NCI-H1436 (cell line): Measurements from ENCODE around the gene TPRG1.
A peak's percentile ranks its signal among the peaks of the same experiment; 100 is the strongest.

Experiments
- DNase-seq: peaks from one replicate; lab custom pipeline; 2025; lab: John Stamatoyannopoulos, UW

Gene TPRG1

GRCh38 chr3:189171707-189172106 lies at the start of gene TPRG1:
TPRG1 (plus strand) TSS chr3:189171971; CDS start chr3:189207385, 35,414 bp downstream.
- no peak for DNase-seq

GRCh38 chr3:189122110-189122509 lies 49.7 kb upstream of the TPRG1 start:
- DNase-seq, result no peak

GRCh38 chr3:189122526-189123205 lies 49.1 kb upstream of the TPRG1 start:
- DNase-seq, result no peak

- DNase-seq, result no peak
Measured at GRCh38 chr3:189123595-189124387, 48.0 kb upstream of the TPRG1 start.

- DNase-seq, result no peak
Measured at GRCh38 chr3:189132231-189132671, 39.5 kb upstream of the TPRG1 start.

- DNase-seq, result no peak
Measured at GRCh38 chr3:189132839-189133238, 38.9 kb upstream of the TPRG1 start.

- no peak for DNase-seq
Measured at GRCh38 chr3:189133768-189134167, 38.0 kb upstream of the TPRG1 start.

- DNase-seq, result no peak
Measured at GRCh38 chr3:189137416-189137815, 34.4 kb upstream of the TPRG1 start.

- DNase-seq, result no peak
Measured at GRCh38 chr3:189138901-189139610, 32.7 kb upstream of the TPRG1 start.

- no peak for DNase-seq
Measured at GRCh38 chr3:189139611-189139940, 32.2 kb upstream of the TPRG1 start.

- DNase-seq, result no peak
Measured at GRCh38 chr3:189142527-189142926, 29.2 kb upstream of the TPRG1 start.

GRCh38 chr3:189143321-189143720 lies 28.4 kb upstream of the TPRG1 start:
- DNase-seq, result no peak

- DNase-seq, result no peak
Measured at GRCh38 chr3:189143771-189144170, 28.0 kb upstream of the TPRG1 start.

- DNase-seq, result peak; percentile 67
Measured at GRCh38 chr3:189144645-189145044, 27.1 kb upstream of the TPRG1 start.

- DNase-seq, result no peak
Measured at GRCh38 chr3:189146848-189147247, 24.9 kb upstream of the TPRG1 start.

GRCh38 chr3:189148081-189148507 lies 23.7 kb upstream of the TPRG1 start:
- DNase-seq, result peak; percentile 71

GRCh38 chr3:189149203-189149602 lies 22.6 kb upstream of the TPRG1 start:
- DNase-seq, result no peak

GRCh38 chr3:189157232-189158007 lies 14.4 kb upstream of the TPRG1 start:
- no peak for DNase-seq

GRCh38 chr3:189158034-189158433 lies 13.7 kb upstream of the TPRG1 start:
- no peak for DNase-seq

- DNase-seq, result no peak
Measured at GRCh38 chr3:189160519-189161309, 11.1 kb upstream of the TPRG1 start.

GRCh38 chr3:189165092-189165612 lies 6.6 kb upstream of the TPRG1 start:
- no peak for DNase-seq
